ENCODE results near the gene DYSF. TPM values are rescaled to one million over a fixed set of nuclear protein-coding genes. Genes with fewer than 3 reads are reported as not detected.
A peak's percentile ranks its signal among the peaks of the same experiment; 100 is the strongest.

DYSF gene
- total and polyA plus RNA-seq, 2 donors (not counting 3 experiments of a cell fraction or from before 2014, with no cell fraction given): 50.9 to 152 TPM

- H3K4me3 ChIP-seq (replicated peaks in 1 of 3; ENCODE audit: insufficient read depth in 1 of 3, low read depth in 1 of 3, low read length in 3 of 3): peak overlapping the region; percentile 65 to 98 (median 83)
- dilution Hi-C loops (cut with MboI; ENCODE audit: extremely low pct_ligation_motif_present, low sequenced_read_pairs): no loop called here
- H3K27me3 ChIP-seq (ENCODE audit: control insufficient read depth in 2 of 2, insufficient read depth in 2 of 2, low read length in 2 of 2): no peaks in the 10 kb centered on the region
- no peaks in the 10 kb centered on the region for H4K20me1 ChIP-seq (replicated peaks; ENCODE audit: control insufficient read depth, extremely low read depth, insufficient read depth, low read length)
- DNase-seq (ENCODE audit: low read depth, low spot score) (peak; percentile 61), FAIRE-seq (peak; percentile 70)
- H3K4me2 ChIP-seq (ENCODE audit: insufficient read depth, low read length): peak overlapping the region; percentile 98
- no TSS peak for BruUV-seq (replicated peaks)
- H3K36me3 ChIP-seq (ENCODE audit: control insufficient read depth in 2 of 2, extremely low read depth in 1 of 2, insufficient read depth in 2 of 2, low read length in 2 of 2): no peaks in the 10 kb centered on the region
- TF ChIP-seq POLR2AphosphoS5 (IDR thresholded peaks at IDR 0.05; ENCODE audit: insufficient read depth, low read depth, low read length) (no peak), JUN (IDR thresholded peaks at IDR 0.05; ENCODE audit: borderline replicate concordance, insufficient read depth, insufficient read length, low read depth) (no peak), GATA2 (IDR thresholded peaks at IDR 0.05; ENCODE audit: insufficient read depth, insufficient read length, low read depth, low read length) (peak; percentile 52), EZH2 (IDR thresholded peaks at IDR 0.05; ENCODE audit: borderline replicate concordance, low read depth, low read length, severe bottlenecking) (no peak), MYC (IDR thresholded peaks at IDR 0.05; ENCODE audit: low read depth, low read length) (no peak), CTCF (IDR thresholded peaks at IDR 0.05; ENCODE audit: extremely low read depth in 1 of 2, insufficient read depth in 1 of 2, low read depth in 1 of 2, low read length in 2 of 2) (no peak), MAX (IDR thresholded peaks at IDR 0.05; ENCODE audit: insufficient read depth, insufficient read length) (no peak), POLR2A (IDR thresholded peaks at IDR 0.05; ENCODE audit: low read depth, low read length) (no peak), FOS (IDR thresholded peaks at IDR 0.05; ENCODE audit: borderline replicate concordance, insufficient read depth, low read length) (peak; percentile 45)
- no peaks in the 10 kb centered on the region for H3K9me3 ChIP-seq (replicated peaks; ENCODE audit: control insufficient read depth, insufficient read depth, low read length)
- H3K27ac ChIP-seq (ENCODE audit: insufficient read depth, low read depth, low read length): peak overlapping the region; percentile 65
- H3K9me1 ChIP-seq (replicated peaks; ENCODE audit: control insufficient read depth, extremely low read depth, insufficient read depth, low read length): no peaks in the 10 kb centered on the region
- ChIA-PET POLR2A (interaction anchor here (1.2 to 1.5 kb wide), 3 partner anchors 13 to 28 kb away, joined by 3 to 6 read pairs (median 3); no protein-coding TSS in a partner anchor), CTCF (interaction anchor here (1.0 to 19.5 kb wide), 10 partner anchors 9 to 168 kb away, joined by 3 to 670 read pairs (median 4); partner anchors contain the start of genes DYSF and ZNF638)
- H3K4me1 ChIP-seq (ENCODE audit: control insufficient read depth, extremely low read depth, insufficient read depth, low read length): peaks cover 31% of the 10 kb centered on the region
- H3K9ac ChIP-seq (replicated peaks; ENCODE audit: extremely low read depth, insufficient read depth, low read length): peak overlapping the region; percentile 90
- H2AFZ ChIP-seq (ENCODE audit: low read depth, low read length): peak overlapping the region; percentile 91
- intact Hi-C loops (cut with micrococcal nuclease): loop anchor here (1.0 kb wide), 2 partner anchors 25 to 37 kb away; no protein-coding TSS in a partner anchor
- H3K79me2 ChIP-seq (ENCODE audit: control insufficient read depth, insufficient read depth, low read length): peaks cover 6% of the 10 kb centered on the region
These were observed 13.9 kb downstream of the DYSF start for GRCh38 chr2:71467180-71467815.

Data from endothelial cell of umbilical vein (primary cell).